PC-3 (cell line): ENCODE measurements around the gene SLC35E3. TPM values are rescaled to one million over a fixed set of nuclear protein-coding genes. Genes with fewer than 3 reads are reported as not detected.

ENCODE experiments used
- ATAC-seq: fragments of 200-7000 bp; cut with Tn5 transposase; 2 replicates; pipeline ENCODE4 v1.9.1; 2020; ENCODE audit warnings: mild to moderate bottlenecking, moderate library complexity
- BruUV-seq: library from RNA; stranded (reverse); fragments of 400-500 nt; replicated peaks from 2 replicates; lab custom pipeline; 2021; lab: Mats Ljungman, UMichigan
- CTCF ChIA-PET: fragments of 300-600 bp; sonication (Branson Sonifier 250); formaldehyde crosslinking; loops from one replicate; lab custom pipeline; 2022; ENCODE audit warnings: antibody characterized with exemption; lab: Charles Lee
- POLR2A ChIA-PET: fragments of 300-600 bp; sonication (Branson Sonifier 250); formaldehyde crosslinking; loops from one replicate; lab custom pipeline; 2022; ENCODE audit warnings: antibody characterized with exemption; ENCODE audit not compliant: unreplicated experiment; lab: Charles Lee
- DNase-seq: peaks from one replicate; pipeline ENCODE4 v3.0.0-alpha.2; 2015
- H2AFZ ChIP-seq: fragments of 300-600 bp; sonication (generic); 2 replicates; pipeline ENCODE4 v1.6.0; 2016; ENCODE audit warnings: antibody characterized with exemption, low read length
- H3F3A ChIP-seq: fragments of 300-600 bp; sonication (generic); one replicate; pipeline ENCODE4 v1.6.0; 2017; ENCODE audit warnings: antibody characterized with exemption, low read length, control low read depth, mild to moderate bottlenecking; ENCODE audit not compliant: unreplicated experiment
- H3K27ac ChIP-seq: fragments of 300-600 bp; sonication (generic); 2 replicates; pipeline ENCODE4 v1.5.1; 2016; ENCODE audit warnings: mild to moderate bottlenecking, low read length
- H3K27me3 ChIP-seq: fragments of 300-600 bp; sonication (generic); 2 replicates; pipeline ENCODE4 v1.6.1; 2016; ENCODE audit warnings: low read length, mixed read lengths
- H3K36me3 ChIP-seq: fragments of 300-600 bp; sonication (generic); 2 replicates; pipeline ENCODE4 v1.6.1; 2016; ENCODE audit warnings: low read depth, mixed run types, low read length, mixed read lengths
- H3K4me1 ChIP-seq: fragments of 300-600 bp; sonication (generic); 2 replicates; pipeline ENCODE4 v1.5.1; 2016; ENCODE audit warnings: low read length; ENCODE audit not compliant: insufficient read depth
- H3K4me2 ChIP-seq: fragments of 300-600 bp; sonication (generic); 2 replicates; pipeline ENCODE4 v1.6.0; 2016; ENCODE audit warnings: low read length
- H3K4me3 ChIP-seq: fragments of 300-600 bp; sonication (generic); 2 replicates; pipeline ENCODE4 v1.5.1; 2016; ENCODE audit warnings: mild to moderate bottlenecking, low read length, mixed read lengths
- H3K79me2 ChIP-seq: fragments of 300-600 bp; sonication (generic); 2 replicates; pipeline ENCODE4 v1.6.1; 2017; ENCODE audit warnings: low read length, mixed read lengths
- H3K9ac ChIP-seq: fragments of 300-600 bp; sonication (generic); 2 replicates; pipeline ENCODE4 v1.6.0; 2016; ENCODE audit warnings: mild to moderate bottlenecking, low read length
- H3K9me2 ChIP-seq: fragments of 300-600 bp; sonication (generic); replicated peaks from 2 replicates; pipeline ENCODE4 v1.6.1; 2016; ENCODE audit warnings: mixed run types, low read length, mixed read lengths
- H3K9me3 ChIP-seq: fragments of 300-600 bp; sonication (generic); 2 replicates; pipeline ENCODE4 v1.6.1; 2016; ENCODE audit warnings: low read length, mixed read lengths
- H4K20me1 ChIP-seq: fragments of 300-600 bp; sonication (generic); 2 replicates; pipeline ENCODE4 v1.6.1; 2016; ENCODE audit warnings: low read length, mixed read lengths
- EZH2 ChIP-seq: fragments of 300-600 bp; sonication (generic); IDR thresholded peaks from one replicate; pipeline ENCODE4 v1.6.1; 2017; ENCODE audit warnings: antibody characterized with exemption, mild to moderate bottlenecking, low read length; ENCODE audit not compliant: unreplicated experiment
- EZH2phosphoT487 ChIP-seq: fragments of 300-600 bp; sonication (generic); IDR thresholded peaks from 2 replicates; pipeline ENCODE4 v1.6.1; 2018; ENCODE audit warnings: mild to moderate bottlenecking, antibody characterized with exemption, low read length, borderline replicate concordance
- intact Hi-C: fragments of 100-400 bp; cut with micrococcal nuclease; formaldehyde crosslinking; loops from 2 replicates; pipeline ENCODE4 v1.9.0; 2023
- total RNA-seq: library from RNA; depleted of rRNA; stranded (reverse); fragments of >200 nt; gene quantifications from 2 replicates; pipeline ENCODE4 v1.2.3, GENCODE V29; 2014
- TF ChIP-seq, protein P1 (sequence below): fragments of 300-600 bp; sonication (generic); conservative IDR thresholded peaks from 2 replicates; pipeline ENCODE4 v1.5.1; 2017; ENCODE audit warnings: antibody characterized with exemption, low read depth, mild to moderate bottlenecking, low read length

SLC35E3 gene
- total RNA-seq, 1 experiment from 2014 or later, result 2.2 TPM

DNA sequence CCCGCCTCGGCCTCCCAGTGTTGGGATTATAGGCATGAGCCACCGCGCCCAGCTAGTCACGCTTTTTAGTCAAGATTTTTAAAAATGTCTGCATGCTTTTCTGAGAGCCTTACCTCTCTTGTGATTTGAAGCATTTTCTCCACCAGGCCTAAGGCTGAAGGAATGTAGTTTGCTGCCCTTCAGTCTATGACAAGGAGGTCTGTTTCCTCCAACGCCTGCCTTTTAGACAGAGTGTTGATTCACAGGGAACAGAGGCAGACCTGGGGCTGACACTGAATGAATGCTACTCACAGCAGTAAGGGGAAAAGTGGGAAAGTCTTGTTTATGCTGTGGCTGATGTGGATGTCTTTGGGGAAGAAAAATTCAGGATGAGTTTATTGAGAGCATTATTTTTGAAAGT, 34.8 kb downstream of the SLC35E3 start:
- Histone ChIP-seq H3K9ac (no peak overlapping the region), H3K4me3 (no peak overlapping the region), H3K79me2 (no peaks in the 10 kb centered on the region), H3K27me3 (no peaks in the 10 kb centered on the region), H4K20me1 (no peaks in the 10 kb centered on the region), H3K4me1 (no peaks in the 10 kb centered on the region), H3K9me3 (no peaks in the 10 kb centered on the region), H3K27ac (no peak overlapping the region), H3F3A (no peaks in the 10 kb centered on the region), H3K4me2 (no peak overlapping the region), H2AFZ (no peak overlapping the region), H3K9me2 (no peaks in the 10 kb centered on the region), H3K36me3 (no peaks in the 10 kb centered on the region)
- CTCF ChIA-PET, result no interaction called here
- TF ChIP-seq EZH2, result no peak
- TF ChIP-seq EZH2phosphoT487, result no peak
- DNase-seq (no peak), ATAC-seq (no peak)
- POLR2A ChIA-PET, result no interaction called here
- intact Hi-C loops, result no loop called here
- no TSS peak for BruUV-seq

DNA sequence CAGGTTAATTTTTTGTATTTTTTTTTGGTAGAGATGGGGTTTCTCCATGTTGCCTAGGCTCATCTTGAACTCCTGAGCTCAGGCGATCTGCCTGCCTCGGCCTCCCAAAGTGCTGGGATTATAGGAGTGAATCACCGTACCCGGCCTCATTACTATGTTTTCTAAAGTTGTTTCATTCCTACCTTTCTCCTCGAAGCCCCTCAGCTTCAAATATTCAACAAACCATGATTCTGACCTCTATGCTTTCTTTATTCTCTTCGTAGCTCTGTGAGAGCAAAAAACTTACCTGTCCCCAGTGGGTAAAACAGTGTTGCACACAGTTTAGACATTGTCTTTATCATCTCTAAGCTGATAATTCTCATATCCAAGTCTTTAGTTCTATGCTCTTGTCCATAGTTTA, 35.8 kb downstream of the SLC35E3 start:
- H3K79me2 ChIP-seq, result no peaks in the 10 kb centered on the region
- POLR2A ChIA-PET, result no interaction called here

DNA sequence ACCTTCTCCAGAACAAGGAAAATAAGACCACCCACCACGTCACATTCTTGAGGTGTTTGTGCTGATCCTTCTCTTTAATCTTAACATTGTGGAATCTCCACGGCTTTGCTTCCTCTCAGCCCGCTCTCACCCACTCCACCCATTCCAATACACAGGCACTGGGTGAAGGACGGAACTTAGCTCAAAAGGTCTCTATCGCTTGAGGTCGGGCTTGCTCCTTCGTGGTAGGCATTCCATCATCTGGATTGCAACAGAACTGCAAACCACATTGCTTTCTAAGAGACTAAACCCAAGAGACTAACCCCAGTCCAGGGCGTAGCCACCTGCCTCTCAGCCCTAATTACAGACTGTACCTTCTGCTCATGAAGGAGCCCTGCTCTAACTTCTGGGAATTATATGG, 38.0 kb downstream of the SLC35E3 start:
- Histone ChIP-seq H3F3A (no peaks in the 10 kb centered on the region), H3K4me2 (no peak overlapping the region), H3K9me3 (no peaks in the 10 kb centered on the region), H3K36me3 (no peaks in the 10 kb centered on the region), H3K27me3 (no peaks in the 10 kb centered on the region), H3K9me2 (no peaks in the 10 kb centered on the region), H3K4me1 (no peaks in the 10 kb centered on the region), H3K9ac (no peak overlapping the region), H2AFZ (no peak overlapping the region), H3K27ac (no peak overlapping the region), H3K4me3 (no peak overlapping the region), H4K20me1 (no peaks in the 10 kb centered on the region), H3K79me2 (no peaks in the 10 kb centered on the region)
- no peak for ATAC-seq
- TF ChIP-seq EZH2 (no peak), EZH2phosphoT487 (no peak)
- TF ChIP-seq, protein P1, sequence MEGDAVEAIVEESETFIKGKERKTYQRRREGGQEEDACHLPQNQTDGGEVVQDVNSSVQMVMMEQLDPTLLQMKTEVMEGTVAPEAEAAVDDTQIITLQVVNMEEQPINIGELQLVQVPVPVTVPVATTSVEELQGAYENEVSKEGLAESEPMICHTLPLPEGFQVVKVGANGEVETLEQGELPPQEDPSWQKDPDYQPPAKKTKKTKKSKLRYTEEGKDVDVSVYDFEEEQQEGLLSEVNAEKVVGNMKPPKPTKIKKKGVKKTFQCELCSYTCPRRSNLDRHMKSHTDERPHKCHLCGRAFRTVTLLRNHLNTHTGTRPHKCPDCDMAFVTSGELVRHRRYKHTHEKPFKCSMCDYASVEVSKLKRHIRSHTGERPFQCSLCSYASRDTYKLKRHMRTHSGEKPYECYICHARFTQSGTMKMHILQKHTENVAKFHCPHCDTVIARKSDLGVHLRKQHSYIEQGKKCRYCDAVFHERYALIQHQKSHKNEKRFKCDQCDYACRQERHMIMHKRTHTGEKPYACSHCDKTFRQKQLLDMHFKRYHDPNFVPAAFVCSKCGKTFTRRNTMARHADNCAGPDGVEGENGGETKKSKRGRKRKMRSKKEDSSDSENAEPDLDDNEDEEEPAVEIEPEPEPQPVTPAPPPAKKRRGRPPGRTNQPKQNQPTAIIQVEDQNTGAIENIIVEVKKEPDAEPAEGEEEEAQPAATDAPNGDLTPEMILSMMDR, result no peak
- ChIA-PET CTCF (no interaction called here), POLR2A (no interaction called here)
- BruUV-seq, result no TSS peak
- DNase-seq, result no peak
- intact Hi-C loops, result no loop called here

More for the DNA sequence above, 35.8 kb downstream of the SLC35E3 start:
- intact Hi-C loops, result no loop called here
- Histone ChIP-seq H3K36me3 (no peaks in the 10 kb centered on the region), H3K9me2 (no peaks in the 10 kb centered on the region), H3K4me3 (no peak overlapping the region), H3K9me3 (no peaks in the 10 kb centered on the region), H3K27me3 (no peaks in the 10 kb centered on the region), H3F3A (no peaks in the 10 kb centered on the region), H3K4me1 (no peaks in the 10 kb centered on the region), H3K9ac (no peak overlapping the region), H2AFZ (no peak overlapping the region), H3K4me2 (no peak overlapping the region), H3K27ac (no peak overlapping the region), H4K20me1 (no peaks in the 10 kb centered on the region)
- ATAC-seq, result no peak
- TF ChIP-seq EZH2phosphoT487 (no peak), EZH2 (no peak)
- TF ChIP-seq, protein P1, result no peak
- DNase-seq, result no peak
- CTCF ChIA-PET, result no interaction called here
- BruUV-seq, result no TSS peak
